DMS 273 treated with DMSO at 0.1 percent for 48 hours (cell line): ENCODE results near the gene TMEM217.

Experiments used
- DNase-seq: peaks from one replicate; lab custom pipeline; 2025; lab: John Stamatoyannopoulos, UW

Gene TMEM217

GRCh38 chr6:37279366-37280134 is 21.6 kb upstream of the TMEM217 start:
- no peak for DNase-seq

GRCh38 chr6:37277001-37277409 is 19.1 kb upstream of the TMEM217 start:
- no peak for DNase-seq

GRCh38 chr6:37275350-37275749 is 17.4 kb upstream of the TMEM217 start:
- DNase-seq: no peak

- DNase-seq: no peak
Measured at GRCh38 chr6:37273690-37274089, 15.7 kb upstream of the TMEM217 start.

GRCh38 chr6:37272834-37273566 is 15.1 kb upstream of the TMEM217 start:
- no peak for DNase-seq

- no peak for DNase-seq
Measured at GRCh38 chr6:37269105-37269504, 11.2 kb upstream of the TMEM217 start.

- no peak for DNase-seq
Measured at GRCh38 chr6:37265860-37266259, 7.9 kb upstream of the TMEM217 start.

GRCh38 chr6:37265001-37265400 is 7.1 kb upstream of the TMEM217 start:
- DNase-seq: no peak

GRCh38 chr6:37262446-37263026 is 4.6 kb upstream of the TMEM217 start:
- no peak for DNase-seq

- DNase-seq: no peak
Measured at GRCh38 chr6:37261198-37261597, 3.3 kb upstream of the TMEM217 start.

- DNase-seq: no peak
Measured at GRCh38 chr6:37260444-37260843, 2.5 kb upstream of the TMEM217 start.

- DNase-seq: no peak
Measured at GRCh38 chr6:37260040-37260439, 2.1 kb upstream of the TMEM217 start.

- DNase-seq: no peak
Measured at GRCh38 chr6:37259191-37259590, 1.2 kb upstream of the TMEM217 start.

GRCh38 chr6:37258405-37259105 is 611 bp upstream of the TMEM217 start:
- no peak for DNase-seq

- no peak for DNase-seq
Measured at GRCh38 chr6:37257320-37257633, 667 bp downstream of the TMEM217 start.

GRCh38 chr6:37256692-37257319 is 1.1 kb downstream of the TMEM217 start:
- no peak for DNase-seq

- DNase-seq: no peak
Measured at GRCh38 chr6:37254881-37255280, 3.1 kb downstream of the TMEM217 start.

- DNase-seq: no peak
Measured at GRCh38 chr6:37253486-37254007, 4.4 kb downstream of the TMEM217 start.

- no peak for DNase-seq
Measured at GRCh38 chr6:37251211-37251780, 6.6 kb downstream of the TMEM217 start.

GRCh38 chr6:37244430-37245310 is 13.3 kb downstream of the TMEM217 start:
- DNase-seq: peak; percentile 65
